GM18517 (cell line): ENCODE data around the gene HERC3.
A peak's percentile ranks its signal among the peaks of the same experiment; 100 is the strongest.

Experiments
- ATAC-seq: cut with Tn5 transposase; IDR thresholded peaks from one replicate; pipeline ENCODE4 v1.9.1; 2021; ENCODE audit warnings: mild to moderate bottlenecking, moderate library complexity; ENCODE audit not compliant: unreplicated experiment

HERC3 gene

DNA sequence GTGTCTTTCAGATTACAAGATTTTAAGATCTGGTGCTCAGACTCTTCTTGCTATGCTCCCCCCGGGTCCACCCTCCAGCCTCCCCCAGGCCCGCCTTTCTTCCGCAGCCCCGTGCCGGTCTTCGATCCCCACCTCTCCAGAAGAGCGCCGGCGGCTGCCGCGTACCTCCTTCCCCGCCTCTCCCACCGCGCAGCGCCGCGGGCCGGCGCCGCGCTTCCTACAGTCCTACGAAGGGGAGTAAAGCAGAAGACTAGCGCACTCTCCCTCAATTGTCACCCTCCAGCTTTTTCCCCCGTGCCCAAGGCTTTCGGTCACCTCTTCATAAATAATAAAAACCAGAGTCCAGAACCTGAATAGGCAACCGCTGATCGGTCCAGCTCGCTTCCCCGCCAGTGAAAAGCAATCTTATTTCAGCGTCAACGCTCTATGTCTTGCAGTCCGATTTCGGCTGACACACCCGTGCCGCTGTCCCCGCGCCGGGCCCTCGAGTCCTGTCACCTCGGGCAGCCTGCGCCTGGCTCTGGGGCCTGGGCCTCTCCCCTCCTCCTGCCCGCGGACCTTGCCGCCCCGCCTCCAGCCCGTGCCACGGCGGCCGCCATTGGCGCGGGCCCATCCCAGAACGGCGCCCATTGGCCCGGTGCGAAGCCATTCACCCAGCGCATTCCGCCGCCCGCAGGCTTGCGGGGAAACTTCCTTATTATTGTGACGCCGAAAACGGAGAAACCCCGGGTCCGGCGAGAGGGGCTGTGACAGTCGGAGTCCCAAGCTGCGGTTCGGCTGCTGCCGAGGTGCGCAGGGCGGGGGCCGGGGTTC is at the start of gene HERC3:
TSS of gene HERC3 (plus strand) at position 694 of the 813 bp plus-strand sequence. CDS start 13,344 bp downstream, outside the sequence.
- peak; percentile 97 for ATAC-seq

GRCh38 chr4:88549815-88550214 is 42.5 kb upstream of the HERC3 start:
- ATAC-seq, result no peak

DNA sequence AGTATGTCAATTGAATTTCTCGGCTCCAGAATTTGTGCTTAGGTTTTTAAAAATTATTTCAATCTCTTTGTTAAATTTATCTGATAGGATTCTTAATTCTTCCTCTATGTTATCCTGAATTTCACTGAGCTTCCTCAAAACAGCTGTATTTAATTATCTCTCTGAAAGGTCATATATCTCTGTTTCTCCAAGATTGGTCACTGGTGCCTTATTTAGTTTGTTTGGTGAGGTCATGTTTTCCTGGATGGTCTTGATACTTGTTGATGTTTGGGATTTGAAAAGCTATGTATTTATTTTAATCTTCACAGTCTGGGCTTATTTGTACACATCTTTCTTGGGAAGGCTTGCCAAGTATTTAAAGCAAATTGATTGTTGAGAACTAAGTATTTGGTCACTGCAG is 24.7 kb upstream of the HERC3 start:
- ATAC-seq, result no peak

GRCh38 chr4:88570001-88570400 is 22.3 kb upstream of the HERC3 start:
- ATAC-seq, result no peak

GRCh38 chr4:88573276-88573980 is 18.9 kb upstream of the HERC3 start:
- ATAC-seq, result no peak

- ATAC-seq, result no peak
Observed at GRCh38 chr4:88573995-88574394, 18.3 kb upstream of the HERC3 start.

GRCh38 chr4:88575186-88575585 is 17.1 kb upstream of the HERC3 start:
- no peak for ATAC-seq

DNA sequence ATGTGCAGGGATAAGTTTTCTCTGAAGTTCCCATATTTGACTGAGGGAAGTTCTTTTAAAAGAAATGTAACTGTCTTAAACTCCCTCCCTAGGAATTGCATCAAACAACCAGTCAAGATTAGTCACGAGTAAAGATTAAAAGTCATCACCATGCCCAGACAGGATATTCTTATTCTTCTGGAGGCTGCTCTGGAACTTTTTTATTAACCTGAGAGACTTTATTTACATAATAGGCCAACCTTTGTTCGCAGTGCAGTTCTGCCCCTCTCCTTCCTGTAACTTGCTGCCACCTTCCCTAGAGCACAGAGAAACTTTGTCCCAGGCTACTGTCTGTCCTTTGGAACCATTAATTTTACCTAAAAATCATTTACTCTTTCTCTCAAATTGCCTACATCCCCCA is 9.8 kb upstream of the HERC3 start:
- no peak for ATAC-seq

DNA sequence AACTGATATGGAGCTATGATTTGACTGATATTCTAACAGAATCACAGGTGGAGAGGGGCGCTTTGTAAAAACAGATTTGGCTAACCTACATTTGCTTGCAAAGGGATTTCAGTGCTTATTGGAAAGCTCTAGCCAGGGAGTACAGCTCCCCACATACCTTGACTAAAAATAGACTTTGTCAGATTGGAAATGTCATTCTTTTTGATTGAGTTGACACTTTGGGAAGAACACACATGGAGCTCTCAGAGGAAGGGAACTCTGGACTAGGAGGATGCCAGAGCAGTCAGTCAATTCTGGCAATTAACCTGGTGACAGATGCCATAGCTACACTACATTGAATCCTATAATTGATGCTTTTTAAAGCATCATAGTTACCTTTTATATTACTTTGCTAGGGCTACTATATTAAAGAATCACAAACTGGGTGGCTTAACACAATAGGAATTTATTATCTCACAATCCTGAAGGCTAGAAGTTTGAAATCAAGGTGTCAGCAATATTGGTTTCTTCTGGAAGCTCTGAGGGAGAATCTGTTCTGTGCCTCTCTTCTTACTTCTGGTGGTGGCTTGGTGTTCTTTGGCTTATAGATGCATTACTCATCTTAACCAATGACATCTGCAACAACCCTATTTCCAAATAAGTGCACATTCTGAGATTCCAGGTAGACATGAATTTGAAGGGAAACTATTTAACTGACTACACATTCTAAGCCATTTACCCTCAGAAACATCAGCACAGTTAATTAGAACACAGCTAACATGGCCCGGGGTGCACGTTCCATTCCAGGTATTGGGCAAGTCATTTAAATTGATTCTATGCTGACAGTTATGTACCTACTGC is 8.4 kb upstream of the HERC3 start:
- ATAC-seq, result no peak

GRCh38 chr4:88584471-88584900 is 7.8 kb upstream of the HERC3 start:
- no peak for ATAC-seq

- ATAC-seq, result no peak
Observed at GRCh38 chr4:88585917-88586316, 6.4 kb upstream of the HERC3 start.

DNA sequence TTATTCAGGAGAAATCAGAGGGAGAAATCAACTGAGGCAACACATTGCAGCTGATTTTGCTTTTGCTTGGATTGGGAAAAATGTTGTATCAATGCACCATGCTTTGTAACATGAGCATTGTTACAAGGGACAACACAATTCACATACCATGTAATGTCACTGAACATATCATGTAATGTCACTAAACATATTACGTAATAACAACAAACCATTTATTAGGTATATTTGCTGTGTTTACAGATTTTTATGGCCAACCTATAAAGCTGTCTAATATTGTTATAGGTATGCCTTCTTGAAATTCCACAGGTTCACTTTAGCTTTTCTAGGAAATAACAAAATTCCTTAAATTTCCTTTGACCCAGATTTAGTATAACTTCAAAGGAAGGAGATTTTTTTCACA is 5.0 kb upstream of the HERC3 start:
- ATAC-seq, result no peak

GRCh38 chr4:88592600-88593448 is 544 bp downstream of the HERC3 start:
- ATAC-seq, result peak; percentile 47

DNA sequence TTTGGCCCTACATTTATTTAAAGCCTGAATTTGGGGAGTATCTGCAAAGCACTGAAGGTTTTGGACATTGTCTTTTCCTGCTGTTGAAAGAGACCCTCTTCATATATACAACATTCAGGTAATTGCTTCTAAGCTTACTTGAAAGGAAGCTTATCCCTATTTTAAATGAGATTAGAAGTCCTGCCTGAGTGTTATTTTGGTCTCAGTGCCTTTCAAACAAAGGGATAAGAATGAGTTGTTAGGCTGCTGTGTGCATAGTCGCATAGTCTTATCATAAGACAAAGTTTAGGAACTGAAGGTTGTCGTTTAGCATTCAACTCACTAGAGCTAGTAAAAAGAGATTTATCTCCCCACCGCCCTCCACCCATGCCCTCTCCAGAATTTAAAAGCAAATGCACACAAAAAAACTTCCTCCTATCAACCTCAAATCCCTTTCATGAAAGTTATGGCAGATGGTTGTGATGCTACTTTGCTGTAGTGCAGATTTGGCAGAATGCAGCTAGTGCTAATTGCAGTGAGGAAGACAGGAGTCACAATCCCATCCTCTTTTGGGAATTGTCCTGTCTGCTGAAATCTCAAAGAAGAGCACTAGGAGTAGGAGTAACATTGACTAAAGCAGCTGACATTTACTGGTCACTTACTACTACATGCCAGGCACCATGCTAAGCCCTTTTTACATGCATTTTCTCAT is 5.8 kb downstream of the HERC3 start:
- no peak for ATAC-seq

DNA sequence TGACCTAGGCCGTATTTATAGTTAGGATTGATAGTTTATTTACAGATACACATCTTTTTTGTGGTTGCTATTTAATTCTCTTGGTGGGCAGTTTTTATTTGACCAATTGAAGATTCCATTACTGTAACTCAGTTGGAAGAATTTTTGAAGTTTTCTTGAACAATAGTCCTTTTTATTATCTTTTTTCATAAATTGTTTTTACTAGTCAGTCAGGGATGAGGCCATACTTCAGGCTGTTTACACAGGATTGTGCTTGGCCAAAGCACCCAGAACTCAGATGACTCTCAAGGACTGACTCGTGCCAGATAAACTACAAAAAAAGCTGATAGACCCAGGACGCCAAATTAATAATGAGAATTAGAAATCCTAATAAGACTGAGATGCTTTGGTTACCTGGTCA is 7.0 kb downstream of the HERC3 start:
- no peak for ATAC-seq

- no peak for ATAC-seq
Observed at GRCh38 chr4:88599714-88600113, 7.4 kb downstream of the HERC3 start.

- no peak for ATAC-seq
Observed at GRCh38 chr4:88600176-88600838, 8.0 kb downstream of the HERC3 start.

GRCh38 chr4:88604978-88605678 is 12.8 kb downstream of the HERC3 start:
- ATAC-seq, result no peak

- ATAC-seq, result no peak
Observed at GRCh38 chr4:88605736-88606135, 13.5 kb downstream of the HERC3 start.
